Measurements from ENCODE around the gene MGAT5.

Gene MGAT5

GRCh38 chr2:134445116-134445515, 191.2 kb downstream of the MGAT5 start:
- no peak for DNase-seq (ENCODE audit: extremely low spot score)
- ChIA-PET POLR2A (no interaction called here), CTCF (interaction anchor here (0.6 to 4.7 kb wide), 2 partner anchors 7 to 327 kb away, joined by 3 to 35 read pairs; no protein-coding TSS in a partner anchor)
- TF ChIP-seq, protein P1, sequence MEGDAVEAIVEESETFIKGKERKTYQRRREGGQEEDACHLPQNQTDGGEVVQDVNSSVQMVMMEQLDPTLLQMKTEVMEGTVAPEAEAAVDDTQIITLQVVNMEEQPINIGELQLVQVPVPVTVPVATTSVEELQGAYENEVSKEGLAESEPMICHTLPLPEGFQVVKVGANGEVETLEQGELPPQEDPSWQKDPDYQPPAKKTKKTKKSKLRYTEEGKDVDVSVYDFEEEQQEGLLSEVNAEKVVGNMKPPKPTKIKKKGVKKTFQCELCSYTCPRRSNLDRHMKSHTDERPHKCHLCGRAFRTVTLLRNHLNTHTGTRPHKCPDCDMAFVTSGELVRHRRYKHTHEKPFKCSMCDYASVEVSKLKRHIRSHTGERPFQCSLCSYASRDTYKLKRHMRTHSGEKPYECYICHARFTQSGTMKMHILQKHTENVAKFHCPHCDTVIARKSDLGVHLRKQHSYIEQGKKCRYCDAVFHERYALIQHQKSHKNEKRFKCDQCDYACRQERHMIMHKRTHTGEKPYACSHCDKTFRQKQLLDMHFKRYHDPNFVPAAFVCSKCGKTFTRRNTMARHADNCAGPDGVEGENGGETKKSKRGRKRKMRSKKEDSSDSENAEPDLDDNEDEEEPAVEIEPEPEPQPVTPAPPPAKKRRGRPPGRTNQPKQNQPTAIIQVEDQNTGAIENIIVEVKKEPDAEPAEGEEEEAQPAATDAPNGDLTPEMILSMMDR (IDR thresholded peaks at IDR 0.05; ENCODE audit: control extremely low read depth, extremely low read depth, low read depth, missing control alignments) = no peak

DNA sequence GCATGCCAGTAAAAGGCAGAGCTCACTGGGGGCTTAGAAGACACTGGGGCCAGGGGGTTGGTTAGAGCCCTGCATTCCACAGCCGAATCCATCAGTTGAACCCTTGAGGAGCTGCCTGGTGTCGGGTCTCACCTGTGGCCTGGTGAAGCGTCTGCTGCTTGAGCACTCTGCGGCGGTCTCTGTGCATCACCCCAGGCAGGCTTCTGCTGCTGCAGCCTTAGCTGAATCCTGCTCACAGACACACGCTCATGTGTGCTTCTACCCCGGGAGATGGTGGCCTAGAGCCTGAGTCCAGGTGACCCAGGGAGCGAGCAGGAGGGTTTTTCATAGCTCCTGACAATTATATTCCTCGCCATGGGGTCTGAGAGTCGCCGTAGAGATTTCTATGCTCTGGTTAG, 192.1 kb downstream of the MGAT5 start:
- TF ChIP-seq, protein P1 (IDR thresholded peaks at IDR 0.05; ENCODE audit: control extremely low read depth, extremely low read depth, low read depth, missing control alignments) = no peak
- POLR2A ChIA-PET = no interaction called here
- DNase-seq (ENCODE audit: extremely low spot score) = no peak
- CTCF ChIA-PET = interaction anchor here (0.6 to 7.3 kb wide), 3 partner anchors 9 to 328 kb away, joined by 3 to 59 read pairs (median 4); no protein-coding TSS in a partner anchor

- ChIA-PET CTCF (interaction anchor here (1.2 to 7.3 kb wide), 5 partner anchors 10 to 328 kb away, joined by 4 to 59 read pairs (median 4); no protein-coding TSS in a partner anchor), POLR2A (no interaction called here)
- TF ChIP-seq, protein P1 (IDR thresholded peaks at IDR 0.05; ENCODE audit: control extremely low read depth, extremely low read depth, low read depth, missing control alignments) = no peak
- no peak for DNase-seq (ENCODE audit: extremely low spot score)
Observed at GRCh38 chr2:134446383-134447017, 192.6 kb downstream of the MGAT5 start.

- TF ChIP-seq, protein P1 (IDR thresholded peaks at IDR 0.05; ENCODE audit: control extremely low read depth, extremely low read depth, low read depth, missing control alignments) = no peak
- CTCF ChIA-PET = interaction anchor here (1.1 to 7.3 kb wide), 6 partner anchors 8 to 56 kb away, joined by 3 to 59 read pairs (median 4); no protein-coding TSS in a partner anchor
- no peak for DNase-seq (ENCODE audit: extremely low spot score)
- POLR2A ChIA-PET = no interaction called here
Observed at GRCh38 chr2:134447669-134448068, 193.8 kb downstream of the MGAT5 start.

- ChIA-PET CTCF (interaction anchor here (1.1 to 7.3 kb wide), 4 partner anchors 12 to 562 kb away, joined by 3 to 59 read pairs (median 26); no protein-coding TSS in a partner anchor), POLR2A (no interaction called here)
- TF ChIP-seq, protein P1 (IDR thresholded peaks at IDR 0.05; ENCODE audit: control extremely low read depth, extremely low read depth, low read depth, missing control alignments) = no peak
- no peak for DNase-seq (ENCODE audit: extremely low spot score)
Observed at GRCh38 chr2:134448650-134449049, 194.8 kb downstream of the MGAT5 start.

- ChIA-PET POLR2A (no interaction called here), CTCF (interaction anchor here (0.7 to 7.3 kb wide), 10 partner anchors 8 to 563 kb away, joined by 3 to 59 read pairs (median 4); no protein-coding TSS in a partner anchor)
- no peak for DNase-seq (ENCODE audit: extremely low spot score)
- TF ChIP-seq, protein P1 (IDR thresholded peaks at IDR 0.05; ENCODE audit: control extremely low read depth, extremely low read depth, low read depth, missing control alignments) = no peak
Observed at GRCh38 chr2:134449157-134449556, 195.3 kb downstream of the MGAT5 start.

Measured in GM10248 (cell line).